ENCODE measurements around the gene GSTO2. TPM values are rescaled to one million over a fixed set of nuclear protein-coding genes. Genes with fewer than 3 reads are reported as not detected.

The GSTO2 gene
- polyA plus RNA-seq, 3 donors, result 27.9 to 49.0 (median 37.7) TPM

DNA sequence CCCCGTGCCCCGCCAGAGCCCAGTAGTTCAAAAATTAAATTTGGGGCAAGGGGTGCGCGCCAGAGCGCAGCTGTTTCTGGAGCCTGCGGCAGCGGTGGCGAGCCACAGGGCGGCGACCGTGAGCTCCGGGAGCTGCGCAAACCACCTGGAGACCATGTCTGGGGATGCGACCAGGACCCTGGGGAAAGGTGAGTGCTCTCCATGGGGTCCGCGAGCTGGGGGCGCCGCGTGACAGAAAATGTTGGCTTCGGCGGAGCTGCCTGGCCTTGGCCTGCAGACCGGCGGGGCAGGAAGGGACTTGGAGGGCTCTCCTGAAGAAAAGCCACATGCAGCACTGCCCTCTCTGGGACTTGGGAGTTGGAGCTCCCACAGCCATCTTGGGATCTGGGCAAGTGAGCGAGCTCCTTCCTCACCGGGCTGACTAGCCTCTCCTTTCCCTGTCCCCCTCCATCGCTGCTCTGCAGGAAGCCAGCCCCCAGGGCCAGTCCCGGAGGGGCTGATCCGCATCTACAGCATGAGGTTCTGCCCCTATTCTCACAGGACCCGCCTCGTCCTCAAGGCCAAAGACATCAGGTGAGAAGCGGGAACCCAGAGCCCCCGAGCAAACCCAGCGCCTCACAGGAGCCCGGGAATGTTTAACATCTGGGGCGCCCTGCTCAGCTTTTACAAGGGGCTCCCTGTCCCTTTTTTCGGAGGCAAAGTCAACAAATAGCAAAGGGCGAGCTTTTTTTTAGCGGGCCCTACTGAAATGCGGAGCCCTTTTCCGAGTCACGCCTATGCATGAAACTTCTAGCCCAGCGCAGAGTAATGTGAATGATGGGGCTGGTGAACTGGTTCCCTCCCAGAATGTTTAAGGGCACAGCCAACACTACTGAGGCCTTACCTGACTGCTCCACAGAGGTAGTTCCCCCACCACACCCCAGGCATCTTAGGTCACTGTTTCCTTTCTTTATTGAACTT, 6.1 kb downstream of the GSTO2 start:
- no peak for DNase-seq

DNA sequence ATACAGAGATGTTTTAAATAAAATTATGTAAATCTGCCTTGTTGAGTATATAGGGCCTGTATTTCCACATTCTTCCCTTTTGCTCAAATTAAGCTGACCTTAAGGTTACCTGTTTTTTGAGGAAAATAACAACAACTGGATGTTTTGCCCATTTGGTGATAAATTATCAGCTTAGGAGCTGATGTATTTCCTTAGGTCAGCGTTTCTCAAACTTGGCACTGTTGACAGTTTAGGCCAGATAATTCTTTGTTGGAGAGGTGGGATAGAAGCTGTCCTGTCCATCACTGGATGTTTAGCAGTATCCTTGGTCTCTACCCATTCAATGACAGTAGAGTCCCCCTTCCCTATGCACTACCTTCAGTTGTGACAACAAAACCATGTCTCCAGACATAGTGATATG, 7.2 kb downstream of the GSTO2 start:
- DNase-seq, result no peak

DNA sequence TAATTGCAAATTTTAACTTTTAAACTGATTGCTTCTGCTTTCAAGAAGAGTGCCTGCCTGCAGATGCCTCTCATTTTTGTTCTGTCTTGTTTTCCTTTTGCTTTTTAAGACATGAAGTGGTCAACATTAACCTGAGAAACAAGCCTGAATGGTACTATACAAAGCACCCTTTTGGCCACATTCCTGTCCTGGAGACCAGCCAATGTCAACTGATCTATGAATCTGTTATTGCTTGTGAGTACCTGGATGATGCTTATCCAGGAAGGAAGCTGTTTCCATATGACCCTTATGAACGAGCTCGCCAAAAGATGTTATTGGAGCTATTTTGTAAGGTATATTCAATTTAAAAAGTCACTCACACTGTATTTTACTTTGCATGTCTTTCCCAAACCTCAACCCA, 8.8 kb downstream of the GSTO2 start:
- no peak for DNase-seq

DNA sequence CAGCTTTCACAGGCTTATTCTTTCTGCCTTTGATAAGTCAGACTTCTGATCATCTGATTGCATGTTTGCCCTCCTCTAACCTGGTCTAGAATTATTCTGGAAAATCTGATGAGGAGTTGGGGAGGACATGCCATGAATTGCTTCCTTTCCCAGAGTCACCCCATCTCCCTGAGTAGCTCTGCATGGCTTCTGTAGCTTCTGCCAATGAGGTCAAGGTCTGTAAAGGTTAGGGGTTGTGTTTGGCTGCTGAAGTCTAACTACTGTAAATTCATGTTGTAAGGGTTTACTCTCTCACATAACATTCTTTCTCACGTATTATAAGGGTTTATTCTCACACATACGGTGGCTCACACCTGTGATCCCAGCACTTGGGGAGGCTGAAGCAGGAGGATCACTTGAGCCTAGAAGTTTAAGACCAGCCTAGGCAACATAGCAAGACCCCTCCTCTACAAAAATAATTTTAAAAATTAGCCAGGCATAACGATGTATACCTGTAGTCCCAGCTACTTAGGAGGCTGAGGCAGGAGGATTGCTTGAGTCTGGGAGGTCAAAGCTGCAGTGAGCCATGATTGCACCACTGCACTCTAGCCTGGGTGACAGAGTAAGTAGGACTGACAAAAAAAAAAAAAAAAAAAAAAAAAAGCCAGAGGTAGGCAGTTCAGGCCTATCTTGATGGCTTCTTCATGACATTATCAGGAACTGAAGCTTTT, 10.7 kb downstream of the GSTO2 start:
- DNase-seq, result no peak

DNA sequence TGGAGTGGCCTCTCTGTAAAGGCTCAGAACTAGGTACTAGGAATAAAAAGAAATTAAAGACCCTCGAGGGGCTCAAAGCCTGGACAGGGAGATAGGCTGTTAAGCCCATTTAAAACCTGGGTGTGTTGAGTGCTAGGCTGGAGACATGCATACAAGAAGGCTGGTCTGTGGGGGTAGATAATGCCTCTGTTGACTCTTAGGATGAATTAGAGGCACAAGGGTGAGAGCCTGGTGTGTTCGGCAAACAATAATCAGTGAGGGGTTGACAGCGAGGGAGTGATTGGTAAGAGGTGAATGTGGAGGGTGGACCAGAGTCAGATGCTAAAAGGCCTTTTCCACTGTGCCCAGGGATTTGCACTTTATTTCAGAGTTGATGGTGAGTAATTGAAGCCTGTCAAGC, 12.7 kb downstream of the GSTO2 start:
- no peak for DNase-seq

DNA sequence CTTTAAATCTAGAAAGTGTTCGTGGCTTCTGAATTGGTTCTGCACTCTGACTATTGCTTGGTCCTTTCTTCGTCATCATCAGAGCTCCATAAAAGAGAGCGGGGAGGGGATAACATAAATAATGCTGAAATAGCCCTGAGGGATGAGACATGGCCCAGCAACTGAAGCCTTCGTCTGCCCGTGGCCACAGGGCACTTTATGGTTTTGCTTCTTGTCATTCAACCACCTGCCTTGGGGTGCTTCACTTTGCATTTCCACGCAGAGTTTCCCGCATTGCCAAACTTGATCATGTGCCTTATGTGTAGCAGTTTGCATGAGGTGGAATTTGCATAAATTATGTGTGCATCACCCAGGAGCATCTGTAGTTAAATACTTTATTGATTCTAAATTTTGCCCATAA, 15.9 kb downstream of the GSTO2 start:
- no peak for DNase-seq

DNA sequence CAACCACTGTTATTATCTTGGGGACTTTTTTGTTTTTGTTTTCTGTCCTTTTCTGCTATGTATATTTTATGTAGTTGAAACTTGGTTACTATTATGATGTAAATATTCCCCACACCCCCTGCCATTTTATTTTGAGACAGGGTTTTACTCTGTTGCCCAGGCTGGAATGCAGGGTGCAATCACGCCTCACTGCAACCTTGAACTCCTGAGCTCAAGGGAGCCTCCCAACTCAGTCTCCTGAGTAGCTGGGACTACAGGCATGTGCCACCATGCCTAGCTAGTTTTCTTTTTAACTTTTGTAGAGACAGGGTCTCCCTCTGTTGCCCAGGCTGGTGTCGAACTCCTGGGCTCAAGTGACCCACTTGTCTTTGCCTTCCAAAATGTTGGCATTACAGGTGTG, 18.0 kb downstream of the GSTO2 start:
- no peak for DNase-seq

DNA sequence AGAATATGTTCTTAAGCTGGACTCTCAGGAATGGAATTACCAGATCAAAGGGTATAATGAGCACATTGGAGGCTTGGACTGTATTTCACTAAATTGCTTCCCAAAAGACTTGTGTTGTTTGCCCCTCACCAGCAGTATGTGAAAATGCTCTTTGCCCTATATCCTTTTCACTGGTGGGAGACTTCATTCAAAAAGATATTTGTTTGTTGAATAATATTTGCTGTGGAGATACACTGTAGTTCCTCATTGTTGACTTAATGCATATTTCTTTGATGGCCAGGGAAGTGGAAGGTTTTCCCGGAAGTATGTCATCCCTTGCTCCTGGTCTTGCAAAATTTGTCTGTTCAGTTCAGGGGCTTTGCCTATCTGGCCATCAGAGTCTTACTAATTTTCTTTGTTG, 19.4 kb downstream of the GSTO2 start:
- DNase-seq, result no peak

DNA sequence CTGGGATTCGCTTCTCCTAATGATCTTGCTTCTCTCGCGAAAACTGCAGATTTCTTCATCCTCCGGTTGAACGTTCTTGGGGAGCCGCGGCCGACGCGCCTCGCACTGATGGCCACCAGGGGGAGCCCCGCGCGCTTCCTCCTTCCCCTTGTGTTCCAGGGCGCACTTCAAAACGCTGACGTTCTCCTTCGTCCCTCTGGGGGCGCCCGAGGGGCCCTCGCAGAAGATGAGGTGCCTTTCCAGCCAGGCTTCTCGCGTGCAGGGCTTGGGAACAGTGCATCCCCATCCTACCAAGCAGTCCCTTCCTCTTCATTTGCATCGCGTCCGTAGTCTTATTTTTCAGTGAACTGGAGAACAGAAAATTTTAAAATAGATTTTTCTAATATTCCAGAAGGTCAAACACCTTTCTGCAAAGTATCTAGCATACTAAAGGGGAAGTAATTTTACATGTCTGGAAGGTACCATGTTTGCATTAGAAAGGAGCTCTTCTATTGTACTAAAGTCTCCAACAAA, 22.5 kb downstream of the GSTO2 start:
- DNase-seq, result peak; percentile 84

DNA sequence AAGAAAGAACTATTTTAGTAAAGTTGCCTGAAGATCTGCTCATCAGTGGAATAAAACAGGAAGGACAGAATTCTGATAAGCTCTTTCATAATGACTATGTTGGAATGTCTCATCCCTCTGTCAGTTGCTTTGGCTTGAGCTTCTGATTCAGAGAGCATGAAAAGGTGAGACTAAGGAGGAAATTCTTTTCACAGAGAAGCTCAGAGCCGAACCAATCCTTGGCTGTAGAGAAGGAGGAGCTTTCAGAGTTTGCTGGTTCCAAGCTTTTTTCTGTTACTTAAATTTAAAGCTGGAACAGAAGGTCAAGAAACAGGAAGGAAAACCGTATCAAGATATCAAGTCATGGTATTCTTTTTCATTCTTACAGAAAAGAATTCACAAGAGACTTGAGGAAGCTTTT, 24.0 kb downstream of the GSTO2 start:
- DNase-seq, result no peak

DNA sequence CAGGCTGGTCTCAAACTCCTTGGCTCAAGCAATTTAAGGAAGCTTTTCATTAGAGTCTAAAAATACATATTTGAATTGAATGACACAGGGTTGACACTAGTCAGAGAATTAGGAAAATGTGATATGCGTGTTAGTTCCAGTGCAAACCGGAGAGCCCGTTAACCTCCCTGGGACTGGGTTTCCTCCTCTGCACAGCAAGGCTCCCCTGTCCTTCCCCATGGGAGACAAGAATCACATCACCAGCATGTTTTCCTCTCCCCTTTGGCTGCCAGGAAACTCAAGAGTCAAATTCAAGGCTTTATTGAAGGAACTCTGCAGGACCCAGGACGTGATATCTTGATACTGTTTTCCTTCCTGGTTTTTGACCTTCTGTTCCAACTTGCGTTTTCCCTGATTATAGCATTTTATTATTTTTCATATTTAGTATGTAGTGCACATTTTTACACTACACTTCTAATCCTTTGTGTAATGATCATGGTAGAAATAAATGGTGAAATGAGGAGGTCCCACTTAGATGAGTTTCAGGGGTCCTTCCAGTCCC, 24.9 kb downstream of the GSTO2 start:
- no peak for DNase-seq

DNA sequence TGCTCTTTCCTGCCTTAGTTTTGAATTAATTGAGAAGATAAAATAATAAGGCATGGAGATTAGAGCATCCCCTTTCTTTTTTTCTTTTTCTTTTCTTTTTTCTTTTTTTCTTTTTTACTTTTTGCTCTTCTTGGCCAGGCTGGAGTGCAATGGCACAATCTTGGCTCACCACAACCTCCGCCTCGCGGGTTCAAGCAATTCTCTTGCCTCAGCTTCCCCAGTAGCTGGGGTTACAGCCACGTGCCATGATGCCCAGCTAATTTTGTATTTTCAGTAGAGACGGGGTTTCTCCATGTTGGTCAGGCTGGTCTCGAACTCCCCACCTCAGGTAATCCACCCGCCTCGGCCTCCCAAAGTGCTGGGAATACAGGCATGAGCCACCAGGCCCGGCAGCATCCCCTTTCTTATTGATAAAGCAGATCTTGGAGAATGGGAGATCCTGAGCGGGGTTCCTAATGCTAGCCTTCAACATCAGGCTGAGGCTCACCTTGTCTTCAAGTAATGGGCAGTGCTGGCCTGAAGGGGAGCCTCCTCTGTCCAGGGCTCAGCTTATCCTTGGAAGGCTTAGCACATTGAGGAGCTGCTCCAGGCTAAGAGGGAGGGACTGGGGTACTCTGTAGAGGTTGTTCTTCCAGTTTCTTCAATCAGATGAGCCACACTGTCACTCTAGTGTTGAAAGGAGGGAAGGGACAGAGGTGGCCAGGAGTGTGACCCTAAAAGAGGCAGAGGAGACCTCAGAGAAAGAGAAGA, 27.9 kb downstream of the GSTO2 start:
- DNase-seq, result no peak

DNA sequence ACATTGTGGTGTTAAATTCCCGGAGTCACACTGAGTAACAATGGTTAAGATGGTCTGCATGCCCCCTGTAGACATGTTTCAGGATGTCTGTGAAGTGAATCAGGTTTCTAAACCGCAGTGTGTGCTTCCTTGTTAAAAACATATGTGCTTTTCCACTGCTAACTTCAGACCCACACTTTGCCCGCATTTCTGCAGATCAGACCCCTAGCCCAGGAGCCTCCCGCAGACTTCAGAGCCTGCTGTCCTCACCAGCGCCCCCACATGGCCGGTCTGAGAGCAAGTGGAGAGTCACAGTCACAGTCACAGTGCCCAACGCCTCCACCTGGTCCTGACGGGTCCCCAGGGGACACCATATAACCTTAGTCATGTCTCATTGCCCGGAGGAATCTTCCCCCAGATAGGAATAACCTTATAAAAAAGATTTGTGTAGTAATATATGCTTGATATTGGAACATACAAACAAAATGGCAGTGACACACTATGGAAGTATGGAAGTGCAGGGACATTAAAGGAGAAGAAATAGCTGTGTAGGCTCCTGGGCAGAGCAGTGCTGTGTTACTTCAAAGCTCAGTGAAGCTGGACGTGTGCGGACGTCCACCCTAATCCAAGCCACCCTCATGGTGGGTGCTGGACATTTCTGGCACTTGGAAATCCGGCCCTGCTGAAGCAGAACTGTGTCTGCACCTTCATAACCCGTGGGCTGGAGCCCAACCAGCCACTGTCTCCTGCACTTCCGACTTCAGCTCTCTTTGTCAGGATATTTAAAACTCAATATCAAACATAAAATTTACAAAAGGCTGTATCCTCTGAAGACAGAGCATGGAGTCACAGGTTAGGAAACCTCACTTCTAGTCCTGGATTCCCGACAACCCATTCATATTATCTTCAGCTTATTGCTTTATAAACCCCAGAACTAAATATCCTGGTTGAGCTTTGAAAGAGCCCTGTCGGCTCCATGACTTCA, 29.0 kb downstream of the GSTO2 start:
- DNase-seq, result no peak

DNA sequence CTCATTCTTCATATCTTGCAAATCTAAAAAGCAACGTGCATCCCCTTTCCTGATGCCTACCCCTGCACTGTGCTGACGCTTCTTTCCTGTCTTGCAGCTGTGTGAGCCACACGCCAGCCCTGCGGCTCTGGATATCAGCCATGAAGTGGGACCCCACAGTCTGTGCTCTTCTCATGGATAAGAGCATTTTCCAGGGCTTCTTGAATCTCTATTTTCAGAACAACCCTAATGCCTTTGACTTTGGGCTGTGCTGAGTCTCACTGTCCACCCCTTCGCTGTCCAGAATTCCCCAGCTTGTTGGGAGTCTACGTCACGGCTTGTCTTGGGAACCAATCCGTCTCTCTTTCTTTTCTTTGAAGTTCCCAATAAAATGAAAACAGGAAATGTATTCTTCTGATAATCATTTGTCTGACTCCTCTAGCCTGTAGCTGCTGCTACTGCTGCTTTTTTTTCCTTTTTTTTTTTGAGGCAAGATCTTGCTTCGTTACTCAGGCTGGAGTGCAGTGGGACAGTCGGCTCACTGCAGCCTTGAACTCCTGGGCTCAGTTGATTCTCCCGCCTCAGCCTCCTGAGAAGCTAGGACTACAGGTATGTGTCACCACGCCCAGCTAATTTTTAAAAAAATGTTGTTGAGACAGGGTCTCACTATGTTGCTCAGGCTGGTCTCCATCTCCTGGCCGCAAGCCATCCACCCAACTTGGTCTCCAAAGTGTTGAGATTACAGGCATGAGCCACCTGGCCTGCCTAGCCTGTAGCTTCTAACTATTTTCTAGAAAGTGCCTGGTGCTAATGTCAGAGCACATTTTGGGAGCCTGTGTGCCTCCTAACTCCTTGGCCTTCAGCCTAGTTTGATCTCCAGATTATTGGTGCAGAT, 30.3 kb downstream of the GSTO2 start:
- no peak for DNase-seq

DNA sequence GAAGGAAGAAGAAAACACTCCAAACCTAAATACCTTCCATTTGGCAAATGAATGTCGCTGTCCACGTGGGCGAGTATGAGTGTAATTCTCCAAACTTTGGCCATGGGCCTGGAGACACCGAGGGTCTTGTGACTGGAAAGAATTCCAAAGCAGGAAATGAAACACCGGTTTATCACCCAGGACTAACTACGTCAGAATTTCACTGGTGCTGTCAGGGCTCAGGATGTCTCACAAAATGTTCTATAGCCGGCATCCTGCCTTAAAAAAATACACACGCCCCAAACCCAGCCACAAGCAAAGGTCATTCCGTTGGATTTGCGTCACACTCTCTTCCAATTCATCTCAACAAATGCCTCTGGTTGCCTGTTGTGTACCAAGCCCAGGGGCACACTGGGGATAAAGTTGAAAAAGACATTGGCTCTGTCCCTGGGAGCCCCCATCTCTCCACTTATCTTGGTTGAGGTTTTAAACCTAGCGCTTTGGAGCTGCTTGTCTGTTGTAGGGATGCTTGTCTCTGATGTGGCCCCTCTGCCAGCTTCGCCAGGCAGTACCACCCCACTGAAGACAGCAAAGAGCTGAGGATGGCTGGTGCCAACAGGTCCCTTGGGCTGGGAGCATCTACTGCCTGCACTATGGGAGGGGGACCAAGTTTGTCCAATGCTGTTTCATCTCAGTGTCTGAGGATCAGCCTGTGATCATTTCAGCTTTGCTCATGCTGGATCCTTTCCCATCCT, 31.2 kb downstream of the GSTO2 start:
- no peak for DNase-seq

DNA sequence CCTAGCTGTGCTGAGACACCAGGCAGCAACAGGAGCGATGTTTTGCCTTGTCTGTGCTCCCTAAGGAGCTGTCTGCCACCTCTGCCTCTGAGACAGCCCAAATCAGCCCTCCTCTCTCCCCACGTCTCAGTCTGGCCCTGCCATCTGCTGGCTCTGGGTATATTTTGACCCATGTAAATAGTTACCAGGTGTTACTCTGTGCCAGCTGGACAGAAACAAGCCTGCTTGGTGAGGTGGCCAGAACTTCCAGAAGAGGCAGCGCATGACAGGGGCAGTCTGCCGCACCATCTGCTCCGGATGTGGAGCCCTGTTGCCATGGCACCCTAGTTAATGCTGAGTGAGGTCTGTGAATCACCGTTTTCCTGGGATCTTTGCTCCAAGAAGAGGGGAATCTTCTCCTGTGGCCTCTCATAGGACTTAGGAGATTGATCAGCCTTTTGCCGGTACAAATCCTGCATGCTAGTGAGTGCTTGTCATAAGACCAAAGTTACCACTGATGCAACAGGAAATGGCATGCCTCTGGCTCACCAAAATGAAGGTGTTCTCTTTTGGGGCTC, 31.8 kb downstream of the GSTO2 start:
- DNase-seq, result peak; percentile 30

DNA sequence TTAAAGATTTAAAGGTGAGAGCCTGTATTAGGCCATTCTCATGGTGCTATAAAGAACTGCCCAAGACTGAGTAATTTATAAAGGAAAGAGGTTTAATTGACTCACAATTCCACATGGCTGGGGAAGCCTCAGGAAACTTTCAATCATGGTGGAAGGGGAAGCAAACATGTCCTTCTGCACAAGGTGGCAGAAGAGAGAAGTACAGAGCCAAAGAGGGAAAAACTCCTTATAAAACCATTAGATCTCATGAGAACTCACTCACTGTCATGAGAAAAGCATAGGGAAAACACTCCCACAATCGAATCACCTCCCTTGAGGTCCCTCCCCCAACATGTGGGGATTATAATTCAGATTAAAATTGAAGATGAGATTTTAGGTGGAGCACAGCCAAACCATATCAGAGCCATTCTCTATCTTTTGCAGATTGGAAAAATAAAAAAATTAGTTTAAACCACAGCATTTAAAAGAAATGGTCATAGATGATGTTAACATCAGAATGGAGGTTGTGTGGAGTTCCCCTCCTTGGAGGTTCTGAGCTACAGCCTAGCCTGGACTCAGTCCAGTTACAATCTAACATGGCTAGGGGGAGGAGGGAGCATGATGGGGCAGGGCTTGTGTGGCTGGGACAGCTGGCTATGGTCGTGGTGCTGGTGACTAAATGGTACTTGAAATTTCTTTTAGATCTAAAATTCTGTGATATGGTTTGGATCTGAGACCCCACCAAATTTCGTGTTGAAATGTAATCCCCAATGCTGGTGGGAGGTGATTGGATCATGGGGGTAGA, 33.1 kb downstream of the GSTO2 start:
- no peak for DNase-seq
